ENCODE measurements around the gene NKAIN2.

DNA sequence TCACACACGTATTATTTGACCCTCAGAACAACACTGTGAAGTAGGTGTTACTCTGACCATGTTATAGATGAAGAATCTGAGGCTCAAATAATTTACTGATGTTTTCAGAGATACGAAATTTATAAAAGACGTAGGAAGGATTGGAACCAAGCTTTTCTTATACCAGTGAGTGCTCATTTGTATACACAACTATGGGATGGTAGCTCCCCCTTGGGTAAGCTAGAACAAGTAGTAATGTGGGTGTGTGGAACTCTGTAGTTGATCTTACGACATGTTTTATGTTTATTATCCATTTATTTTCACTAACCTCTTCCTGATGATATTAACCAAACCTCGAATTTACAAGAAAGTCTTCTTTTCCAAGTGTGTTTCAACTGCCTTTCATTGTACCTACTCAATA, 248.5 kb downstream of the NKAIN2 start:
- TF ChIP-seq, protein P1, sequence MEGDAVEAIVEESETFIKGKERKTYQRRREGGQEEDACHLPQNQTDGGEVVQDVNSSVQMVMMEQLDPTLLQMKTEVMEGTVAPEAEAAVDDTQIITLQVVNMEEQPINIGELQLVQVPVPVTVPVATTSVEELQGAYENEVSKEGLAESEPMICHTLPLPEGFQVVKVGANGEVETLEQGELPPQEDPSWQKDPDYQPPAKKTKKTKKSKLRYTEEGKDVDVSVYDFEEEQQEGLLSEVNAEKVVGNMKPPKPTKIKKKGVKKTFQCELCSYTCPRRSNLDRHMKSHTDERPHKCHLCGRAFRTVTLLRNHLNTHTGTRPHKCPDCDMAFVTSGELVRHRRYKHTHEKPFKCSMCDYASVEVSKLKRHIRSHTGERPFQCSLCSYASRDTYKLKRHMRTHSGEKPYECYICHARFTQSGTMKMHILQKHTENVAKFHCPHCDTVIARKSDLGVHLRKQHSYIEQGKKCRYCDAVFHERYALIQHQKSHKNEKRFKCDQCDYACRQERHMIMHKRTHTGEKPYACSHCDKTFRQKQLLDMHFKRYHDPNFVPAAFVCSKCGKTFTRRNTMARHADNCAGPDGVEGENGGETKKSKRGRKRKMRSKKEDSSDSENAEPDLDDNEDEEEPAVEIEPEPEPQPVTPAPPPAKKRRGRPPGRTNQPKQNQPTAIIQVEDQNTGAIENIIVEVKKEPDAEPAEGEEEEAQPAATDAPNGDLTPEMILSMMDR (conservative IDR thresholded peaks at IDR 0.05; ENCODE audit: low read depth, low read length): no peak
- TF ChIP-seq EZH2 (IDR thresholded peaks at IDR 0.05; ENCODE audit: borderline replicate concordance, low read depth, low read length, poor library complexity, severe bottlenecking): no peak
